Measurements from ENCODE around the gene TBL3. TPM values are rescaled to one million over a fixed set of nuclear protein-coding genes. Genes with fewer than 3 reads are reported as not detected.

Gene TBL3
- total and polyA plus RNA-seq, 9 of the 15 experiments (the other 6 are each of a cell fraction or from before 2014, with no cell fraction given): 0.97 to 117 (median 24.5) TPM

DNA sequence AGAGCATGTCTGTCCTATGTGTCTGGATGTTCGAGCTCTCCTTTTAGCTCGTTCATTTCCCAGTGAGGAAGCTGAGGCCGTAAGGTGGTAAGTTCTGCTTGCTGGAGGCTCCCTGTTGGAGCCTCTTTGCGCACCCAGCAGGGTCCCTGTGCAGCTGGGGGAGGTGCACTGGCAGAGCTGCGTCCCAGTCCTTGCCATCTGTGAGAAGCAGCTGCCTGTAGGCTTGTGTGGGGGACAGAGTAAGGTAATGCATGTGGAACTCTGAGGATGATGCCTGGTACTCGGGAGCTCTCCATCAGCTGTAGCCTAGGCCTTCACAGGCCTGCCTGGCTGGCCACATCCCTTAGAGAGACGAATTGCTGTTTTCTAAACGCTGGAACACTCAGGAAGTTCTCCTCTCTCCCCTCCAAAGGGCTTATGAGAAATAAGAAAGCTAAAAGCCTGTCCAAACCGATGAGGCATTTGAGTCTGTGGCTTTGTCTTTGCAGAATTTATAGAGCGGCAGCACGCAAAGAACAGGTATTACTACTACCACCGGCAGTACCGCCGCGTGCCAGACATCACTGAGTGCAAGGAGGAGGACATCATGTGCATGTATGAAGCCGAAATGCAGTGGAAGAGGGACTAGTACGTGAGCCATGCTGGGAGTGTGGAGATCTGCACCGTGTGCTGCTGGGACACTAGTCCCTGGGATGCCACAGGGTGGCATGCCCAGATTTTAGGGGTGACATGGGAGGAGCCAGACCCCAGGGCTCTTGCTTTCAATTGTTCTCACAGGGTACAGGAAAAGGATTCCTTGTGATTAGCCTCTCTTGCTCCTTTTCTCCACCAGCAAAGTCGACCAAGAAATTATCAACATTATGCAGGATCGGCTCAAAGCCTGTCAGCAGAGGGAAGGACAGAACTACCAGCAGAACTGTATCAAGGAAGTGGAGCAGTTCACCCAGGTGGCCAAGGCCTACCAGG lies 10.9 kb upstream of the TBL3 start (continued):
- no peak for TF ChIP-seq STAT6 (CRISPR knock-in tag; IDR thresholded peaks at IDR 0.05)
- no peak for TF ChIP-seq NR2F6 (CRISPR knock-in tag; IDR thresholded peaks at IDR 0.05)
- no peak for TF ChIP-seq CREBBP (IDR thresholded peaks at IDR 0.05; ENCODE audit: low read depth, low read length)
- no peak for TF ChIP-seq SREBF1 (IDR thresholded peaks at IDR 0.05; ENCODE audit: borderline replicate concordance, low read depth, low read length)
- TF ChIP-seq, protein P1, sequence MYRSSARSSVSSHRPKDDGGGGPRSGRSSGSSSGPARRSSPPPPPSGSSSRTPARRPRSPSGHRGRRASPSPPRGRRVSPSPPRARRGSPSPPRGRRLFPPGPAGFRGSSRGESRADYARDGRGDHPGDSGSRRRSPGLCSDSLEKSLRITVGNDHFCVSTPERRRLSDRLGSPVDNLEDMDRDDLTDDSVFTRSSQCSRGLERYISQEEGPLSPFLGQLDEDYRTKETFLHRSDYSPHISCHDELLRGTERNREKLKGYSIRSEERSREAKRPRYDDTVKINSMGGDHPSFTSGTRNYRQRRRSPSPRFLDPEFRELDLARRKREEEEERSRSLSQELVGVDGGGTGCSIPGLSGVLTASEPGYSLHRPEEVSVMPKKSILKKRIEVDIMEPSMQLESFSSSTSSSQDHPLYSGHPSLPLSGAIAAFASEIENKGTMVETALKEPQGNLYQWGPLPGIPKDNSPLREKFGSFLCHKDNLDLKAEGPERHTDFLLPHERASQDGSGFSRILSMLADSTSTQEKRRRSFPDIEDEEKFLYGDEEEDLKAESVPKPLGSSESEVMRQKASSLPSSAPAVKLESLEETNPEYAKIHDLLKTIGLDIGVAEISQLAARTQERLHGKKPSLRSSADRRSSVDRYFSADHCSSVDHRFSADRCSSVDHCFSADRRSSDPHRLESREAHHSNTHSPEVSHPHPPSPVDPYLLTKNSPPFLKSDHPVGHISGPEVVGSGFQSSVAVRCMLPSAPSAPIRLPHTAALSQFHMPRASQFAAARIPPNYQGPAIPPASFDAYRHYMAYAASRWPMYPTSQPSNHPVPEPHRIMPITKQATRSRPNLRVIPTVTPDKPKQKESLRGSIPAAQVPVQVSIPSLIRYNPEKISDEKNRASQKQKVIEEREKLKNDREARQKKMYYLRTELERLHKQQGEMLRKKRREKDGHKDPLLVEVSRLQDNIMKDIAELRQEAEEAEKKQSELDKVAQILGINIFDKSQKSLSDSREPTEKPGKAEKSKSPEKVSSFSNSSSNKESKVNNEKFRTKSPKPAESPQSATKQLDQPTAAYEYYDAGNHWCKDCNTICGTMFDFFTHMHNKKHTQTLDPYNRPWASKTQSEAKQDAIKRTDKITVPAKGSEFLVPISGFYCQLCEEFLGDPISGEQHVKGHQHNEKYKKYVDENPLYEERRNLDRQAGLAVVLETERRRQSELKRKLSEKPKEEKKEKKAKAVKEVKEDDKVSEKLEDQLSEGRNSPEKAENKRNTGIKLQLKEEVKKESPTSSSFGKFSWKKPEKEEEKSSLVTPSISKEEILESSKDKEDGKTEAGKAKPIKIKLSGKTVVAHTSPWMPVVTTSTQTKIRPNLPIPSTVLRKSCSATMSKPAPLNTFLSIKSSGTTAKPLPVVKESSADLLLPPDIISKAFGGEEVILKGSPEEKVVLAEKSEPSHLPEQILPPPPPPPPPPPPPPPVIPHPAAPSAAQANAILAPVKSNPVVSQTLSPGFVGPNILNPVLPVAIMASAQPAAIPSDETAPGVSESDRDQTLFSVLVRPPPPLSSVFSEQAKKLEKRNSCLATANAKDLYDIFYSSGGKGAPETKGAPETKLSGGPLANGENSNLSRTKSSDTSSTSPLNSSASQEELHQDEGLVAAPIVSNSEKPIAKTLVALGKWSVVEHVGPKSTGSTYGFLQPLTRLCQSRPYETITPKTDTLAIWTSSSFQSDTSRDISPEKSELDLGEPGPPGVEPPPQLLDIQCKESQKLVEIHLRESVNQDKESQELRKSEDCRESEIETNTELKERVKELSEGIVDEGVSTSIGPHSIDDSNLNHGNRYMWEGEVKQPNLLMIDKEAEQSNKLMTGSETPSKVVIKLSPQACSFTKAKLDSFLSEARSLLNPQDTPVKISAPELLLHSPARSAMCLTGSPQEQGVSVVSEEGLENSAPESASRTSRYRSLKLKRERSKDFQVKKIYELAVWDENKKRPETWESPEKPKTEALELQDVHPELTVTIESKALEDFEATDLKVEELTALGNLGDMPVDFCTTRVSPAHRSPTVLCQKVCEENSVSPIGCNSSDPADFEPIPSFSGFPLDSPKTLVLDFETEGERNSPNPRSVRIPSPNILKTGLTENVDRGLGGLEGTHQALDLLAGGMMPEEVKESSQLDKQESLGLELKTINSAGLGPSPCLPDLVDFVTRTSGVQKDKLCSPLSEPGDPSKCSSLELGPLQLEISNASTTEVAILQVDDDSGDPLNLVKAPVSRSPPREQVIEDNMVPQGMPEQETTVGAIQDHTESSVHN (IDR thresholded peaks at IDR 0.05; ENCODE audit: borderline replicate concordance in 1 of 2, low read depth in 1 of 2): no peak
- no peak for TF ChIP-seq ZNF780A (CRISPR knock-in tag; IDR thresholded peaks at IDR 0.05)
- TF ChIP-seq SIN3B (IDR thresholded peaks at IDR 0.05; ENCODE audit: low read depth): no peak
- TF ChIP-seq PRDM10 (IDR thresholded peaks at IDR 0.05; ENCODE audit: partially characterized antibody): no peak
- no peak for TF ChIP-seq MCM3 (IDR thresholded peaks at IDR 0.05)
- 0 out of 2 replicates have a peak, but pooled peaks have one; percentile 29 for TF ChIP-seq CCAR2 (IDR thresholded peaks at IDR 0.05; ENCODE audit: low read depth, low read length)
